ENCODE measurements around the gene TCEAL7.
"Not testable (repeated sequence)": the region's sequence is repeated elsewhere in the genome, so short reads cannot be mapped to it uniquely, and the experiment has no call there.

Gene TCEAL7, protein sequence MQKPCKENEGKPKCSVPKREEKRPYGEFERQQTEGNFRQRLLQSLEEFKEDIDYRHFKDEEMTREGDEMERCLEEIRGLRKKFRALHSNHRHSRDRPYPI

DNA sequence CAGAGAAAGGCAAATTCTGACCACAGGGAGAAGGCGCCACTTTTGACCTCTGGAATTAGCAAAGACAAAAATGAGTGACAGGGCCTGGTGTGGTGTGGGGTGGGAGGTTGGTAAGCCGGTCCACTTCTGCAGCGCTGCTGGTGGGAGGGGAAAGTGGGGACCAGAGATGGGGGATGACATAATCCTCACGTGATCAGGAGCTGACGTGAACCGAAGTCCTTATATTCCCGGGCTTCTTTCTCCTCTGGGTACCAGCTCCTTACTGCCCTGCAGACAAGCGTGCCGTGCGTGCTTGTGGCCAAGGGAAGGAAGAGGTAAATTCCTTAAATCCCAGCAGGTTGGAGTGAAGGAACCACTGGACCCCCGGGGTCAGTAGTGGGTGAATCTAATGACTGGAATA lies at the start of gene TCEAL7:
Gene TCEAL7 (plus strand): TSS at position 249 of the 400 bp plus-strand sequence. CDS start 1,165 bp downstream, outside the sequence.
- no peak for DNase-seq (ENCODE audit: low read depth)

DNA sequence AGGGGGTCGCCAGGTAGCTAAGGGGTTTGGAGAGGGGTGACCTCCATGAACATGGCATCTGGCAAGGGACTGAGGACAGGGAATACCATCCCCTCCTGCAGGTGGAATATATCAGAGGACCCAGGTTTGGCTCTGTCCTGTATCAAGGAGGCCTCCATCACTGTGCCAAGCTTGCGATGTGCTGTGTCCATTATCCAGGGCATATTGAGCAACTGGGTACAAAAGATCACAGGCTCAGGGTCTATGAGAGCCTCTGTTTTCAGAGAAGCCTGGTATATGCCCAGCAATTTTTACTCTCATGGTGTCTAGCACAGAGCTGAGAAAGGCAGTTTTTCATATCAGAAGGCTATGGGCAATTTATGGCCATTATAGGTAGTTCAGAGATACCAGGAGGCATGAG lies 36.9 kb upstream of the TCEAL7 start:
- no peak for DNase-seq (ENCODE audit: low read depth)

DNA sequence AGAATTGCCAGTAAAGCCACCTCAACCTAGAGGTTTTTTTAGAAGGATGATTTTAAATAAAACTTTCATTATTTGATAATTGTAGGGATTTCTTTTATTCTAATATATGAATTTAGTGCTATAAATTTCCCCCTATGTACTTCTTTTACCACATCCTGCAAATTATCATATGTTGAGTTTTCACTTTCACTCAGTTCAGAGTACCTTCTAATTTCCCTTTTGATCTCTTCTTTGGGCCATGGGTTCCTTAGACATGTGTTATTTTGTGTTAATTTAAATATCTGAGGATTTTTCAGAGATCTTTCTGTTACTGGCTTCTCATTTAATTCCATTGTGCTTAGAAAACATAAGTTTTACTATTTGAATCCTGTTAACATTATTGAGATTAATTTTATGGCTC lies 25.3 kb upstream of the TCEAL7 start:
- no peak for DNase-seq (ENCODE audit: low read depth)

DNA sequence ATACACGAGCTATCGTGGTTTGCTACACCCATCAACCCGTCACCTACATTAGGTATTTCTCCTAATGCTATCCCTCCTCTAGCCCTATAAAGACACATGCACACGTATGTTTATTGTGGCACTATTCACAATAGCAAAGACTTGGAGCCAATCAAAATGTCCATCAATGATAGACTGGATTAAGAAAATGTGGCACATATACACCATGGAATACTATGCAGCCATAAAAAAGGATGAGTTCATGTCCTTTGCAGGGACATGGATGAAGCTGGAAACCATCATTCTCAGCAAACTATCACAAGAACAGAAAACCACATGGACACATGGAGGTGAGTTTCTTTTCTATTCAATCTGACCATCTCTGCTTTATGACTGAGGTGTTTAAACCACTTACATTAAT lies 24.4 kb upstream of the TCEAL7 start:
- DNase-seq (ENCODE audit: low read depth): not testable (repeated sequence)

DNA sequence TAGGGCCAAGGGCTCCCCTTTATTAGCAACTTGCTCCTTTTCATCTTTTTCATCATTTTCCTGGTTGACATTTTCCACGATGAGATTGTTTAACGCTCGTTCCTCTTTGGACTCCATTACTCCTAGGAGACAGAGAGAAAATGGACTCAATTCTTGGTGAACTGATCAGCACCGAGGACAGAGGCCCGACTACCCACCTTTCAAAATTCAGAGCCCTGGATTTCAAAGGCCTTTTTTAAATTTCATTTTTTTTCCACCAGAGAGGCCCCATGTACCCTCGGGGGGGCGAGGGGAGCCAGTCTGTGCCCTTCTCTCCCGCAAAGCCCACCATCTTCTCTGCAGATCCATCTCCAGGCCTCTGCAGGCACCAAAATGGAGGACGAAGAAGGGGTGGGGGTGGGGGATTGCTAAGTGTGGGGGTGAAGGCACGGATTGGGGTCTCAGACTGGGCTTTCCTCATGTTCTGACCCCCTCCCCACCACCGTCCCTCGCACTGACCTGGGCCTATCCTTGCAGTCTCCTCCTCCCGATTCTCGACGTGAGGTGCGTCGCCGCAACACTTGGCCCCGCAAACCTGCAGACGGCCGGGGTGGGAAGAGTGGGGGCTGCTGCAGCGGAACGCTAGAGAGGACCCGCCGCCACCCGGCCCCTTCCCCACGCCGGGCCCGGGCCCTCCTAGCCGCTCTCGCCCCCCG lies 20.0 kb upstream of the TCEAL7 start:
- no peak for DNase-seq (ENCODE audit: low read depth)

DNA sequence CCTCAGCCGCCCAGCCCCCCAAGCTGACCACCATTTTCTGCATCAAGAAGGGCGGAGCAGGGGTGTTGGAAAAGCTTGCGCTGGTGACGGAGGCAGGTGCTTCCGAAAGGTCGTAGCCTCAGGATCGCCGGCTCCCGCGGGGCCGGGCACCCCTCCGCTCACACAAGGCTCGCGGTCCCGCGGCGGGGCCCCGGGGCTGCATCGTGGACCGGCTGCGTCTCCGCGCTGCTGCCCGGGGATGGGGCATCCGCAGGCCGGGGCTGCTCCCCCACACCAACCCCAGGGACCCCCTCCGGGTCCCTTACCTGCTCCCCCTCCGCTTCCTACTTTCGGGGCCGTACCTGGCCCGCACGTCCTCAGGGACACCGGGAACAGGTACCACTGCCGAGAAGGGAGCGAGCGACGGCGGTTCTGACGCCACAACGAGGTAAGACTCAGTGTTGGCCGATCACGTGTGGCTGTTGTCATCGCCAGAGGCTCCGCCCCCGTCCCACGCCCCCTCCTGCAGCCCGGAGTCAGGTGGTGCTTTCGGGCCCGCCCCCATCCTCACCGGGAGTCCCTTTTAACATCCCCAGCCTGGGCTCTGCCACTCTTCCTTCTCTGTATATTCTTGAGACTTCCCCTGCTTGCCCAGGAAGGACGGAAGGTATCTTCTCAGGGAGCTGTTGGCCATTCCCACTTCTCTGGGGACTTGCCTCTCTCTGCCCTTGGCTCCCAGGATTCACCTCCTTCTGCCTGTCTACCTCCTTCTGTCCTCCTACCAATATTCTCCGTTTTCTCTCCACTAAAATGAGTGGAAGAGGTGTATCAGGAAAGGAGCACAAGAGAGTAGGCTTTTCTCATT lies 19.3 kb upstream of the TCEAL7 start, which contains the start of gene BEX2:
Gene BEX2 (minus strand): TSS at position 436 of the 844 bp plus-strand sequence. CDS start 1,014 bp downstream, outside the sequence.
- peak; percentile 68 for DNase-seq (ENCODE audit: low read depth)

DNA sequence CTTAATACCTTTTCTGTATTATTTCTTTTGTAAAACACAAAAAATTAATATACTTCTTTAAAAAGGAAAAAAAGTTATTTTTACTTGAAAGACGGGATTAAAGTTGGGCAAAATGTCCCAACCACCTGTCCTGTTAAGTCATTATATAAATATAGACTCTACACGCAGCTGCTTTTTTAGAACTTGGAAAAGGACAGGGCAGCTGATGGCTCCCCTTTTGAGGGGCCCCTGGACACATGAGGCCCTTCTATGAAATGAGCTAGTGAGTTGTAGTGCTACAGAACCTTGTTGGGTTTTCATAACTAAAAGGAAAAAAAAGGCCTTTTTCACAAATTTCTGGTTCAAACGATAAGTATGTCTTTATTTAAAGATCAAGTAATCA lies 18.6 kb upstream of the TCEAL7 start:
- DNase-seq (ENCODE audit: low read depth): no peak

DNA sequence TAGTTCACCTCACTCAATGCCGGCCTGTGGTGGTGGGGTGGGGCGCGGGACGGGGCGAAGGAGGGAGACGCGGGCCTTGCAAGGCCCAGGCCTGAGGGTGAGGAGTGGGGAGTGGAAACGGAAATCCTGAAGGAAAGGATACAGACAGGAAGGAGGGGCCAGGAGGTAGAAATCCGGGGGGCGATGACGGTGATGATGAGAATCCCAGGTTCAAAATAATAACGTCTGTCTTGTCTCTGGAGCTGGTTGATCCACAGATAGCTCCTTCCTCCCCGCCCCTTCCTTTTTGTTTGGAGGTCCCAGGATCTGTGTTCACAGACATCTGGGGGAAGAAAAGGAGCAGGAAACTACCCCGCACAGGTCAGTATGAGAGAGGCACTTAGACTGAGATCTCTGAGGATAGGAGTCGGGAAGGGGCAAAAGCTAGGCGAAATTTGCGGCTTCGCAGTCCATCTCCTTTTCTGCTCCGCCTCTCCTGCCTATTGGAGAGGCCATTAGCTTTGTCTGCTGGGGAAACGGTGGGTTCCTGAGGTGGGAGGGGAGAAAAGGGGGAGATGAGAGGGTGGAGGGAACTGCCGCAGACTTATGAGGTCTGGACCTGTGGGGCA lies 746 bp downstream of the TCEAL7 start:
- no peak for DNase-seq (ENCODE audit: low read depth)

DNA sequence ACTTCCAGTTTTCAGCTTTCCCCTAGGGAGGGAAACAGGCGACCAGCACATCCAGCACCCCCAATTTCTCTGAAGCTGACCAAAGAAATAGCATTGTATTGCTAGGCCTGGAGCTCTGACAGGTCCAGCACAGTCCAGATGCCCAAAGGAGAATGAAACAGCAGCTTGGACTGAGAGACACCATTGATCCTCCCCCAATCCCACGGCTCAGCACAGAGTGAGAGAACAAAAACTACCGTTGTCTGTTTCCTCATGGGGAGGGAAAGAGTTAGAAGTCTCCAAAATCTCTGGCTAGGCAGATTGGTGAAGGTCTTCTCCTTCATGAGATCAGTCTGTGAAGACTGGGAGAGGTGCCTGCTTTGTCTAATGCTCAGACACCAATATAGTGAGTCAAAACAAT lies 8.6 kb downstream of the TCEAL7 start:
- no peak for DNase-seq (ENCODE audit: low read depth)

DNA sequence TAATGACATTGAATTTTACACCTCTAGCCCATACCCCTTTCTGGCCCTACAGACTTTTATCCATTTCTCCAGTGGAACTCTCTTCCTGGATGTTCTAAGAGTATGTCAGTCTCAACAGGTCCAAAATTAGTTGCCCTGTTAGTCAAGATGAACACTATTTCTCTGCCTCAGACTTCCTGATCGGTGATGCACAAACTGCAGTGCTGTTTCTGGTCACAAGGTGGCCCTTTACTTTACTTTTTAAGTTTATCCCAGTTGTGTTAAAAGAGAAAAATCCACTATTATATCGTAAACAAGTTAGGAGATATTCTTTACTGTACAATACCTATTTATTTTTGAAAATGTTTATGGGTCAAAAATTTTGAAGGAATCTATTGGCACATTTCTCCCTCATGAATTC lies 13.1 kb downstream of the TCEAL7 start:
- no peak for DNase-seq (ENCODE audit: low read depth)

DNA sequence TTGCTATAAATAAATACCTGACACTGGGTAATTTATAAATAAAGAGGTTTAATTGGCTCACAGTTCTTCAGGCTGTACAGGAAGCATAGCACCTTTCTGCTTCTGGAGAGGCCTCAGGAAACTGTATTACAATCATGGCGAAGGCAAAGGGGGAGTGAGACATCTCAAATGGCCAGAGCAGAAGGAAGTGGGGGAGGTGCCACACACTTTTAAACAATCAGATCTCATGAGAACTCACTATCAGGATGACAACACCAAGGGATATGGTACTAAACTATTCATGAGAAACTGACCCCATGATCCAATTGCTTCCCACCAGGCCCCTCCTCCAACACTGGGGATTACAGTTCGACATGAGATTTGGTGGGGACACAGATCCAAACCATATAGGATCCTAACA lies 14.6 kb downstream of the TCEAL7 start:
- no peak for DNase-seq (ENCODE audit: low read depth)

DNA sequence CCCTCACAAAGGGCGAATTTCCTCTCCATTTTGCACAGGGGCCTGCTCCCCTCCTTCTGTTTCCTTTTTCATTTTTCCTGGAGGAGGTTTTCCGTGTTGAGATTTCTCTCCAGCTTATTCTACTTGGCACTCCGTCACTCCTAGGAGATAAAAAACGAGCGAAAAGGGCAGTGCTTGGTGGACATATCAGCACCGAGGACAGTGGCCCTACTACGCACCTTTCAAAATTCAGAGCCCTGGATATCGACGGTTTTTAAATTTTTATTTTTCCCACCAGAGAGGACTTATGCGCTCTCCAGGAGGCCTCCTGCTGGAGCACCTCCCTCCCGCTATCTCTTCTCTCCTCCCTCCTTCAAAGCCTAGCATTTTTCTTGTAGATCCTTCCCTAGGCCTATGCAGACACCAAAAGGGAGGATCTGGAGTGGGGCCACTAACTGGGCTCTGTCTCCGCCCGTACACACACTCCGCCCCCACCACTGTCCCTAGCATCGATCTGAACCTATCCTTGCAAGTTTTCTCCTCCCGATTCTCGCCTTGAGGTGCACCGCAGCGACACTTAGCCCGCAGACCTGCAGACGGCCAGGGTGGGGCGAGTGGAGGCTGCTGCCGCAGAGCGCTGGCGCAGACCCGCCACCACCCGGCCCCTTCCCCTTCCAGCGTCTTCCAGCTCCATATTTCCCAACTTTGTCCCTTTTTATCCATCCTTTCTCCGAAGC lies 17.8 kb downstream of the TCEAL7 start:
- DNase-seq (ENCODE audit: low read depth): no peak

DNA sequence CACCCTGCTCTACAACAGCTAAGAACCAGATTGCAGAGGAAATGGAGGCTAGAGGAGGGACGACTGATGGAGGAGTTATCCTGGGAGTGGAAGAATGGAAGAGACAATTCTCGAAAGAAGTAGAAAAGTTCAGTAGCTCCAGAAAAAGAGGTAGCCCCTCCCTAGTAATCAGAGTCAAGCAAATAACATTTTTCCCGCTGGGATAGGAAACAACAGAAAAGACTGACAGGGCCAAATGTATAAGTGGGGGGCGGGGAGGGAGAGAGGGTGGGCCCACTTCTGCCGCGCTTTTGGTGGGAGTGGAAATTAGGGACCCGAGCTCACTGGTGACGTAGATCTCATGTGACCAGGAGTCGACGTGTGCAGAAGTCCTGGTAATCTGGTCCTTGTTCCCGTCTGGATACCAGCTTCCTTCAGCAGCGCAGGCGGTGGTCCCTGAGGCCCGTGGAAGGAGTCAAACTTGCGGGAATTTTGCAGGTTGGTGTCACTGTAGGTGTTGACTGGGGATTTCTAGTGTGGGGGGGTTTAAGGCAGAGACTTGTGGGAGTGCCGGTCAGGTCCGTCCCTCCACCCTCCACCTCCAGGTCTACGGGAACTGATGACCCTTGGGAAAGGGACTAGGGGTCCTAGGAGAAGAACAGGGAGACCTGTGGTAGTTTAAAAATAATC lies 26.2 kb downstream of the TCEAL7 start, which contains the start of gene TCEAL9:
Gene TCEAL9 (plus strand): TSS at position 377 of the 669 bp plus-strand sequence. CDS start 1,179 bp downstream, outside the sequence.
- no peak for DNase-seq (ENCODE audit: low read depth)

DNA sequence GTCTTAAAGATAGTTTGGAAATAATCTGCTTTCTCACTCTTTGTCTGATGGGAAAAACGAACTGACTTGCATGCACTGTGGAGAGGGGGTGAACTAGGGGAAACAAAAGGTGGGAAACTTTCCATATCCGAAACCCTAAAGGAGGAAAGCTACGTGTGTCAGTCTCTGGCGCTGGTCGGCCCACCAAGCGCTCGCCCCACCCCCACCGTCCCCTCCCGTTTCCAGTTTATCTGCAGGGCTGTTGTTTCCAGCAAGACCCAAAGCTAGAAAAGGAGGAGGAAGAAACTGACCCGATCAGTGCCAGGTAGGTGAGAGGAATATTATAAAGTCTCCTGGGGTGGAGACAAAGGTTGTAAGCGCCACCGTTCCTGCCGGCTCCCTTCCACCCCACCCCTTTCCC lies 26.8 kb downstream of the TCEAL7 start:
- DNase-seq (ENCODE audit: low read depth): no peak

DNA sequence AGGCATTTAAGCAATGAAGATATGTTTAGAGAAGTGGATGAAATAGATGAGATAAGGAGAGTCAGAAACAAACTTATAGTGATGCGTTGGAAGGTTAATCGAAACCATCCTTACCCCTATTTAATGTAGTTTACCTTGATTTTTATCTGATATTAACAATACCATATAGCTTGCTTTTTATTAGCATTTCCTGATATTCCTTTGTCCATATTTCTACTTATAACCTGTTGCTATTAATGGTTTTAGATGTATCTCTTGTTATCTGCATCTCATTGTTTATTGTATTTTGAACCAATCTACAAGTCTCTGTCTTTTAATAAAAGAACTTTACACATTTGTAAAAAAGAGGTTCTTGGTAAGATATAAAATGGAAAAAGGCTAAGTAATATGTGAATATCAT lies 27.8 kb downstream of the TCEAL7 start:
- no peak for DNase-seq (ENCODE audit: low read depth)

DNA sequence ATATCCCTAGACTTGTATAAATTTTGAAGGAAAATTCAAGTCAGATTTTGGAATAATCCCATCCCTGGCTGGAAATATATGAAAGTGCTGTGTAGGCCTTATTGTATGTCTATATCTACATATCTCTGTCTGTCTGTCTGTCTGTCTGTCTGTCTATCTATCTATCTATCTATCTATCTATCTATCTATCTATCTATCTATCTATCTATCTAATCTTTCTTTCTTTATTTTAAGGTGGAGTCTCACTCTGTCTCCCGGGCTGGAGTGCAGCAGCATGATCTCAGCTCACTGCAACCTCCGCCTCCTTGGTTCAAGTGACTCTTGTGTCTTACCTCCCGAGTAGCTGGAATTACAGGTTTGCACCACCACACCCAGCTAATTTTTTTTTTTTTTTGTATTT lies 29.6 kb downstream of the TCEAL7 start:
- DNase-seq (ENCODE audit: low read depth): not testable (repeated sequence)

DNA sequence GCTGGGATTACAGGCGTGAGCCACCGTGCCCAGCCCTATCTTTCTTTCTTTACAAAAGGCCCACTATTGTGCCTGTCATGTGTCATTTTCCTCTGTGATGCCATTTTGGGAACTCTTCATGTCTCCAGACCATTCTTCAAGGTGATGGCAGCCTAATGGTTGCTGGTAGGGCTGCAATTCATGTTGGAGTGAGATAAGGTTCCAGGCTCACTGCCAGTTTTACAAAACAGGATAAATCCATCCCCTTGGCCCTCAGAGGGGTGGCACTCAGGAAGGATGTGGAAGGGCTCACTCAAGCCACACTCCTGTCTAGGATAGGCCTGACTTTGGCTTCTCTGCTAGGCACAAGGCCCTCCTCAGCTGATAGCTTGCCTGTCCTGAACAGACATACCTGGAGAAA lies 30.1 kb downstream of the TCEAL7 start:
- no peak for DNase-seq (ENCODE audit: low read depth)

DNA sequence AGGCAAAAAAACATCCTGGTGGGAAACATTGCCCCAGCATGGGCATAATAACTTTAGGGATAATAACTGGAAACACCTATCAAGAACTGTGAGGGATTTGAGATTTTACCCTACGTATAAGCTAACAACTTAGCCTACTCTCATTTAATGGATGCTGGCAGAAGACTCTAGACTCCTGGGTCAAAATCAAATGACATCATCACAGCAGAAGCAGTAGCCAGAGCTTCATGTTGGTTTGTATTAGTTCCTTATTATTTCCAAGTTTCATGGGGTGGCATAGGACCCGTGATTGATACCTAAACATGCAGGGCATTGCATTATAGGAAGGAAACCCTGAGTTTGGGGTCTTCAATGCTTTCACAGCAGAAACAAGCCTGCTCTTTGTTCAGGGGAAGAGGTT lies 30.9 kb downstream of the TCEAL7 start:
- DNase-seq (ENCODE audit: low read depth): no peak

DNA sequence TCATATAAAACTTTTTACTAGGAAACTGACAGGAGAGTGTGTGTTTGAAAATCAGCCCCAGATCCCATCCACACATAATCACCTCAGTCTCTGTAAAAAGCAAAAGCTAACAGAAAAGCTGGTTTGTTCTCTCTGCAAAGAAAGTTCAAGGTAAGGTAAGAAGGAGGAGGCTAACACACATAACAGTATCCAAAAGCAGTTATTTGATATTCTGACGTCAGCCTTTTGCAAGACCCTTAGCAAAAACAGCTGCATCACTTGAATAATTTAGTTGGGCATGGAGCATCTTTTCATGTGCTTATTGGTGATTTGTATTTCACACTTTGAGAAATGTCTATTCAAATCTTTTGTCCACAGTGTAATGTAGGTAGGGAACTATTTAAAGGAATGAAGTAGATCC lies 31.8 kb downstream of the TCEAL7 start:
- no peak for DNase-seq (ENCODE audit: low read depth)

DNA sequence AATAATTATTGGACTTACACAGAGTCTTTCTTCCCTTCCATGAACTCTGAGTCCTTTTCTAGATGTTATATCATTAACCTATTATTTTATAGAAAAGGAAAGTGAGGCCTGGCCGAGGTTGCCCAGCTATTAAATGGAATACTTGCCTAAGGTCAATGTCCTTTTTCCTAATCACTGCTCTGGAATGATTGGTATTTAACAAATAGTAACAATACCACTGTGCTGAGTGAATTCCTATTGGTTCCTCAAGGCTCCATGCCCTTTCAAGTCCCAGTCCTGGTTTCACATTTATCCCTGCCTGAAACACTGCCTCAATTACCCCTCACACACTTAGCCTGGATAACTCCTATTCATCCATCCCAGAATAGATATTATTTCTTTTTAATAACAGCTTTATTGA lies 32.4 kb downstream of the TCEAL7 start:
- no peak for DNase-seq (ENCODE audit: low read depth)

DNA sequence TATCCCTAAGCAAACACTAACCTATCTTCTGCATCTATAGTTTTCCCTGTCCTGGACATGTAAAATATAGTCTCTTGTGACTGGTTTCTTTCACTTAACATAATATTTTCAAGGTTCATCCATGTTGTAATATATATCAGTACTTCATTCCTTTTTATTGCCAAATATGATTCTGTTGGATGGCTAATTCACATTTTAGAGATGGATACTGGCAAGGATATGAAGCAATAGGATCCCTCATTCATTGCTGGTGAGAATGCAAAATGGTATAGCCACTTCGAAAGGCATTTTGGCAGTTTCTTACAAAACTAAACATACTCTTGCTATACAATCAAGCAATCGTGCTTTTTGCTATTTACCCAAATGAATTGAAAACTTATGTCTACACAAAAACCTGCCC lies 33.0 kb downstream of the TCEAL7 start:
- no peak for DNase-seq (ENCODE audit: low read depth)

Measured in stimulated activated CD8-positive, alpha-beta memory T cell treated with anti-CD3 and anti-CD28 coated beads, Interleukin-4, amount 100 ng/mL, for 24 hours (primary cell).